Type B pancreatic cell (in vitro differentiated cells): ENCODE data around the gene NAT14. TPM values are rescaled to one million over a fixed set of nuclear protein-coding genes. Genes with fewer than 3 reads are reported as not detected.

Experiments
- DNase-seq: peaks from one replicate; pipeline ENCODE4 v3.0.0; 2021; ENCODE audit warnings: mixed read lengths; ENCODE audit not compliant: unreplicated experiment; ENCODE audit errors: extremely low spot score
- H3K27ac Mint-ChIP-seq: 2 replicates; pipeline ENCODE4 v1.8.0; 2021; ENCODE audit warnings: mild to moderate bottlenecking, mixed read lengths
- H3K27me3 Mint-ChIP-seq: 2 replicates; pipeline ENCODE4 v1.8.0; 2021; ENCODE audit warnings: mixed read lengths
- H3K36me3 Mint-ChIP-seq: 2 replicates; pipeline ENCODE4 v1.8.0; 2021; ENCODE audit warnings: mixed read lengths
- H3K4me1 Mint-ChIP-seq: one replicate; pipeline ENCODE4 v1.8.0; 2021; ENCODE audit warnings: mixed read lengths; ENCODE audit not compliant: unreplicated experiment
- H3K4me3 Mint-ChIP-seq: 2 replicates; pipeline ENCODE4 v1.8.0; 2021; ENCODE audit warnings: mild to moderate bottlenecking, mixed read lengths
- H3K9me3 Mint-ChIP-seq: 2 replicates; pipeline ENCODE4 v1.8.0; 2021; ENCODE audit warnings: mixed read lengths
- total RNA-seq: library from RNA; stranded (reverse); gene quantifications from 2 replicates; pipeline ENCODE4 v1.2.1, GENCODE V29; 2021; ENCODE audit warnings: low replicate concordance
- TF ChIP-seq, protein P1 (sequence below): fragments of 200-600 bp; sonication (generic); conservative IDR thresholded peaks from 2 replicates; pipeline ENCODE4 v1.5.0; 2021; ENCODE audit warnings: antibody characterized with exemption, mild to moderate bottlenecking

Gene NAT14
- total RNA-seq, 1 donor from 2014 or later, result 64.3 TPM

- H3K27ac Mint-ChIP-seq, result peak overlapping the region; percentile 90
- DNase-seq, result no peak
- H3K9me3 Mint-ChIP-seq, result no peaks in the 10 kb centered on the region
- peak overlapping the region; percentile 86 for H3K4me3 Mint-ChIP-seq
- TF ChIP-seq, protein P1, sequence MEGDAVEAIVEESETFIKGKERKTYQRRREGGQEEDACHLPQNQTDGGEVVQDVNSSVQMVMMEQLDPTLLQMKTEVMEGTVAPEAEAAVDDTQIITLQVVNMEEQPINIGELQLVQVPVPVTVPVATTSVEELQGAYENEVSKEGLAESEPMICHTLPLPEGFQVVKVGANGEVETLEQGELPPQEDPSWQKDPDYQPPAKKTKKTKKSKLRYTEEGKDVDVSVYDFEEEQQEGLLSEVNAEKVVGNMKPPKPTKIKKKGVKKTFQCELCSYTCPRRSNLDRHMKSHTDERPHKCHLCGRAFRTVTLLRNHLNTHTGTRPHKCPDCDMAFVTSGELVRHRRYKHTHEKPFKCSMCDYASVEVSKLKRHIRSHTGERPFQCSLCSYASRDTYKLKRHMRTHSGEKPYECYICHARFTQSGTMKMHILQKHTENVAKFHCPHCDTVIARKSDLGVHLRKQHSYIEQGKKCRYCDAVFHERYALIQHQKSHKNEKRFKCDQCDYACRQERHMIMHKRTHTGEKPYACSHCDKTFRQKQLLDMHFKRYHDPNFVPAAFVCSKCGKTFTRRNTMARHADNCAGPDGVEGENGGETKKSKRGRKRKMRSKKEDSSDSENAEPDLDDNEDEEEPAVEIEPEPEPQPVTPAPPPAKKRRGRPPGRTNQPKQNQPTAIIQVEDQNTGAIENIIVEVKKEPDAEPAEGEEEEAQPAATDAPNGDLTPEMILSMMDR, result no peak
- no peaks in the 10 kb centered on the region for H3K36me3 Mint-ChIP-seq
- no peaks in the 10 kb centered on the region for H3K27me3 Mint-ChIP-seq
- H3K4me1 Mint-ChIP-seq, result peaks cover 14% of the 10 kb centered on the region
Measured at GRCh38 chr19:55486043-55486970, 1.3 kb downstream of the NAT14 start.

DNA sequence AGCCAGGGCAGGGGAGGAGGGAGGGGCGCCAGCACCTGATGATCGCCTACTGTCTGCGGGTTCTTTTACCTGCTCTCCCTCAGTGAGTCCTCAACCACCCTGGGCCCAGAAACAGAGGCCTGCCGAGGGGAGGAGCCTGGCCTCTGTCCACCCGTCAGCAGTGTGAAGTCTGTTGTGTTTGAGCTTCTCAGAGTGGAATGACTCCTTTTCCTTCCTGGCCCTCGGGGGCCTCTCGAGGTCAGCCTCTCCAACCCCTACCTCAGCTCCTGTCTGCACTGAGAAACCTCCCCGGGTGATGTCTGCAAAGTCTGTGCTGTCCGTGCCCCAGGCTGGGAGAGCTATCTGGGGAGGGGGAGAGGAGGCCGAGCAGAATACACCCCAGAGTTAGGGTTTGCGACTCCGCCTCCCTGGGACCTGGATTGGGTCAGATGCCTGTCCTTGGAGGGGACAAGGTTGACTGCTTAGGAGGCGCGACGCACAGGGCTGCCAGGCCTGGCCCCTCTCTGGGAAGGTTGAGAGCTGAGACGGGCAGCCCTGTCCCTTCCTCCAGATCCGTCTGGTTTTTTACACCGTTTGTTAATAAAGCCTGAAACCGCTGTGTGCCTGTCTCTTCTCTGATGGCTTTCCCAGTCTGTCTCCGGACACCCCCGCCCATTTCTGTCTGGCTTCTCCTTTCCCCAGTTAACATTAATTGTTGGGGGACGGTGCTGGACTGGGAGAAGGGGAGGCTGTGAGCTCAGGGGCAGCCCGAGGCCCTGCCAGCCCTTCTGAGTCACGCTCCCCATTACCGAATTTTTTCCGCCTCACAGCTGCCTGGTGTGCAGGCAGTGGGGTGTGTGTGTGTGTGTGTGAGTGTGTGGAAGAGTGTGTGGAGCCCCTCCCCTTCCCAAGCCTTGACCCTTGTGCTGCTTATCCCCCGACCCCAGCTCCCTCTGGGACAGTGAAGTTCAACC, 2.3 kb downstream of the NAT14 start:
- Mint-ChIP-seq H3K4me3 (peak overlapping the region; percentile 83), H3K9me3 (no peaks in the 10 kb centered on the region), H3K27ac (peak overlapping the region; percentile 90), H3K4me1 (peaks cover 16% of the 10 kb centered on the region), H3K27me3 (peaks cover 3% of the 10 kb centered on the region), H3K36me3 (no peaks in the 10 kb centered on the region)
- TF ChIP-seq, protein P1, result no peak
- DNase-seq, result no peak

GRCh38 chr19:55487924-55488687, 3.1 kb downstream of the NAT14 start, which contains the start of gene SSC5D:
Gene SSC5D (plus strand): TSS chr19:55488436. CDS start chr19:55488590, 154 bp downstream.
- H3K27ac Mint-ChIP-seq, result peak within 1 kb of the TSS; percentile 90
- peaks cover 3% of the 10 kb centered on the region for H3K27me3 Mint-ChIP-seq
- no peaks in the 10 kb centered on the region for H3K9me3 Mint-ChIP-seq
- no peaks in the 10 kb centered on the region for H3K36me3 Mint-ChIP-seq
- peak within 1 kb of the TSS; percentile 83 for H3K4me3 Mint-ChIP-seq
- TF ChIP-seq, protein P1, result no peak
- H3K4me1 Mint-ChIP-seq, result peaks cover 17% of the 10 kb centered on the region
- no peak for DNase-seq

- no peak overlapping the region for H3K4me3 Mint-ChIP-seq
- TF ChIP-seq, protein P1, result no peak
- DNase-seq, result no peak
- H3K4me1 Mint-ChIP-seq, result peaks cover 17% of the 10 kb centered on the region
- H3K27ac Mint-ChIP-seq, result no peak overlapping the region
- H3K27me3 Mint-ChIP-seq, result peaks cover 3% of the 10 kb centered on the region
- H3K36me3 Mint-ChIP-seq, result no peaks in the 10 kb centered on the region
- H3K9me3 Mint-ChIP-seq, result no peaks in the 10 kb centered on the region
Measured at GRCh38 chr19:55488986-55489710, 4.2 kb downstream of the NAT14 start.
